Skeletal muscle satellite cell (primary cell): ENCODE results near the gene BCAS3.
"Not testable (repeated sequence)": the region's sequence is repeated elsewhere in the genome, so short reads cannot be mapped to it uniquely, and the experiment has no call there.

Experiments
- H3K27me3 ChIP-seq: 2 replicates; pipeline ENCODE4 v1.7.0; 2013; ENCODE audit warnings: low read length; ENCODE audit not compliant: control insufficient read depth, insufficient read depth
- H3K36me3 ChIP-seq: 2 replicates; pipeline ENCODE4 v1.7.0; 2013; ENCODE audit warnings: mild to moderate bottlenecking, control low read depth, low read length; ENCODE audit not compliant: insufficient read depth
- H3K4me1 ChIP-seq: 2 replicates; pipeline ENCODE4 v1.7.0; 2013; ENCODE audit warnings: low read length; ENCODE audit not compliant: control insufficient read depth, insufficient read depth
- H3K4me2 ChIP-seq: 2 replicates; pipeline ENCODE4 v1.7.0; 2013; ENCODE audit warnings: mild to moderate bottlenecking, low read length
- H3K4me3 ChIP-seq: 2 replicates; pipeline ENCODE4 v1.7.0; 2013; ENCODE audit warnings: low read length
- H3K9ac ChIP-seq: 2 replicates; pipeline ENCODE4 v1.7.0; 2013; ENCODE audit warnings: mild to moderate bottlenecking, low read depth, low read length, moderate library complexity
- H3K9me3 ChIP-seq: replicated peaks from 2 replicates; pipeline ENCODE4 v1.7.0; 2013; ENCODE audit warnings: mild to moderate bottlenecking, control low read depth, low read length

BCAS3 gene

GRCh38 chr17:60803059-60803458, 125.4 kb downstream of the BCAS3 start:
- Histone ChIP-seq H3K9ac (no peak overlapping the region), H3K36me3 (no peaks in the 10 kb centered on the region), H3K4me3 (no peak overlapping the region), H3K9me3 (no peaks in the 10 kb centered on the region), H3K4me1 (no peaks in the 10 kb centered on the region), H3K27me3 (no peaks in the 10 kb centered on the region), H3K4me2 (no peak overlapping the region)

GRCh38 chr17:60804831-60805230, 127.2 kb downstream of the BCAS3 start:
- no peak overlapping the region for H3K9ac ChIP-seq
- H3K4me2 ChIP-seq, result no peak overlapping the region
- no peaks in the 10 kb centered on the region for H3K9me3 ChIP-seq
- no peak overlapping the region for H3K4me3 ChIP-seq
- no peaks in the 10 kb centered on the region for H3K36me3 ChIP-seq
- no peaks in the 10 kb centered on the region for H3K4me1 ChIP-seq
- no peaks in the 10 kb centered on the region for H3K27me3 ChIP-seq

- H3K36me3 ChIP-seq, result no peaks in the 10 kb centered on the region
- H3K9ac ChIP-seq, result no peak overlapping the region
- H3K4me2 ChIP-seq, result no peak overlapping the region
- no peaks in the 10 kb centered on the region for H3K4me1 ChIP-seq
- no peaks in the 10 kb centered on the region for H3K9me3 ChIP-seq
- H3K27me3 ChIP-seq, result no peaks in the 10 kb centered on the region
- H3K4me3 ChIP-seq, result no peak overlapping the region
Observed at GRCh38 chr17:60809421-60809820, 131.8 kb downstream of the BCAS3 start.

GRCh38 chr17:60814941-60815340, 137.3 kb downstream of the BCAS3 start:
- H3K9ac ChIP-seq, H3K36me3 ChIP-seq, H3K4me3 ChIP-seq, H3K27me3 ChIP-seq, H3K9me3 ChIP-seq, H3K4me2 ChIP-seq: not testable (repeated sequence)
- peaks cover 10% of the 10 kb centered on the region for H3K4me1 ChIP-seq

GRCh38 chr17:60817192-60817591, 139.5 kb downstream of the BCAS3 start:
- H3K9ac ChIP-seq, result no peak overlapping the region
- H3K36me3 ChIP-seq, result no peaks in the 10 kb centered on the region
- H3K4me1 ChIP-seq, result peaks cover 10% of the 10 kb centered on the region
- H3K27me3 ChIP-seq, result no peaks in the 10 kb centered on the region
- H3K9me3 ChIP-seq, result no peaks in the 10 kb centered on the region
- H3K4me2 ChIP-seq, result peak overlapping the region; percentile 32
- no peak overlapping the region for H3K4me3 ChIP-seq

GRCh38 chr17:60819447-60820130, 141.9 kb downstream of the BCAS3 start:
- no peaks in the 10 kb centered on the region for H3K36me3 ChIP-seq
- no peaks in the 10 kb centered on the region for H3K27me3 ChIP-seq
- no peak overlapping the region for H3K9ac ChIP-seq
- H3K4me1 ChIP-seq, result peaks cover 10% of the 10 kb centered on the region
- no peaks in the 10 kb centered on the region for H3K9me3 ChIP-seq
- no peak overlapping the region for H3K4me3 ChIP-seq
- no peak overlapping the region for H3K4me2 ChIP-seq

GRCh38 chr17:60823515-60823914, 145.9 kb downstream of the BCAS3 start:
- no peaks in the 10 kb centered on the region for H3K36me3 ChIP-seq
- H3K9me3 ChIP-seq, result no peaks in the 10 kb centered on the region
- H3K4me2 ChIP-seq, result no peak overlapping the region
- no peaks in the 10 kb centered on the region for H3K4me1 ChIP-seq
- H3K27me3 ChIP-seq, result no peaks in the 10 kb centered on the region
- H3K4me3 ChIP-seq, result no peak overlapping the region
- H3K9ac ChIP-seq, result no peak overlapping the region

- no peaks in the 10 kb centered on the region for H3K27me3 ChIP-seq
- no peaks in the 10 kb centered on the region for H3K36me3 ChIP-seq
- H3K4me1 ChIP-seq, result no peaks in the 10 kb centered on the region
- H3K9ac ChIP-seq, result no peak overlapping the region
- no peaks in the 10 kb centered on the region for H3K9me3 ChIP-seq
- no peak overlapping the region for H3K4me3 ChIP-seq
- no peak overlapping the region for H3K4me2 ChIP-seq
Observed at GRCh38 chr17:60825351-60825750, 147.7 kb downstream of the BCAS3 start.

GRCh38 chr17:60827943-60828342, 150.3 kb downstream of the BCAS3 start:
- H3K36me3 ChIP-seq, result no peaks in the 10 kb centered on the region

GRCh38 chr17:60832151-60832585, 154.5 kb downstream of the BCAS3 start:
- Histone ChIP-seq H3K9ac (no peak overlapping the region), H3K9me3 (no peaks in the 10 kb centered on the region), H3K27me3 (no peaks in the 10 kb centered on the region), H3K4me1 (no peaks in the 10 kb centered on the region), H3K4me2 (no peak overlapping the region), H3K4me3 (no peak overlapping the region), H3K36me3 (no peaks in the 10 kb centered on the region)

More at GRCh38 chr17:60827943-60828342, 150.3 kb downstream of the BCAS3 start:
- no peak overlapping the region for H3K9ac ChIP-seq
- H3K4me2 ChIP-seq, result no peak overlapping the region
- no peak overlapping the region for H3K4me3 ChIP-seq
- no peaks in the 10 kb centered on the region for H3K27me3 ChIP-seq
- no peaks in the 10 kb centered on the region for H3K4me1 ChIP-seq
- no peaks in the 10 kb centered on the region for H3K9me3 ChIP-seq

GRCh38 chr17:60832631-60833030, 155.0 kb downstream of the BCAS3 start:
- H3K9ac ChIP-seq, result no peak overlapping the region
- no peaks in the 10 kb centered on the region for H3K4me1 ChIP-seq
- H3K27me3 ChIP-seq, result no peaks in the 10 kb centered on the region
- no peaks in the 10 kb centered on the region for H3K9me3 ChIP-seq
- no peaks in the 10 kb centered on the region for H3K36me3 ChIP-seq
- no peak overlapping the region for H3K4me2 ChIP-seq
- H3K4me3 ChIP-seq, result no peak overlapping the region

- Histone ChIP-seq H3K9ac (no peak overlapping the region), H3K4me3 (no peak overlapping the region), H3K27me3 (no peaks in the 10 kb centered on the region), H3K36me3 (no peaks in the 10 kb centered on the region), H3K4me1 (no peaks in the 10 kb centered on the region), H3K9me3 (no peaks in the 10 kb centered on the region), H3K4me2 (no peak overlapping the region)
Observed at GRCh38 chr17:60840456-60840855, 162.8 kb downstream of the BCAS3 start.
